ENCODE data around the gene MAP7.

The MAP7 gene

GRCh38 chr6:136344420-136344819 lies 205.8 kb downstream of the MAP7 start:
- in situ Hi-C loops (cut with HindIII; ENCODE audit: low sequenced_read_pairs) = no loop called here

- in situ Hi-C loops (cut with HindIII; ENCODE audit: low sequenced_read_pairs) = no loop called here
These were observed 206.5 kb downstream of the MAP7 start for GRCh38 chr6:136343700-136344099.

GRCh38 chr6:136343275-136343674 lies 206.9 kb downstream of the MAP7 start:
- in situ Hi-C loops (cut with HindIII; ENCODE audit: low sequenced_read_pairs) = no loop called here

- in situ Hi-C loops (cut with HindIII; ENCODE audit: low sequenced_read_pairs) = no loop called here
These were observed 208.3 kb downstream of the MAP7 start for GRCh38 chr6:136341967-136342366.

GRCh38 chr6:136341367-136341766 lies 208.9 kb downstream of the MAP7 start:
- in situ Hi-C loops (cut with HindIII; ENCODE audit: low sequenced_read_pairs) = no loop called here

- in situ Hi-C loops (cut with HindIII; ENCODE audit: low sequenced_read_pairs) = no loop called here
These were observed 211.7 kb downstream of the MAP7 start for GRCh38 chr6:136338486-136338885.

GRCh38 chr6:136337606-136338005 lies 212.6 kb downstream of the MAP7 start:
- in situ Hi-C loops (cut with HindIII; ENCODE audit: low sequenced_read_pairs) = no loop called here

- in situ Hi-C loops (cut with HindIII; ENCODE audit: low sequenced_read_pairs) = no loop called here
These were observed 213.1 kb downstream of the MAP7 start for GRCh38 chr6:136337121-136337520.

GRCh38 chr6:136335736-136336363 lies 214.4 kb downstream of the MAP7 start:
- in situ Hi-C loops (cut with HindIII; ENCODE audit: low sequenced_read_pairs) = no loop called here

GRCh38 chr6:136334853-136335252 lies 215.4 kb downstream of the MAP7 start:
- in situ Hi-C loops (cut with HindIII; ENCODE audit: low sequenced_read_pairs) = no loop called here

GRCh38 chr6:136334465-136334846 lies 215.8 kb downstream of the MAP7 start:
- in situ Hi-C loops (cut with HindIII; ENCODE audit: low sequenced_read_pairs) = no loop called here

- in situ Hi-C loops (cut with HindIII; ENCODE audit: low sequenced_read_pairs) = no loop called here
These were observed 216.3 kb downstream of the MAP7 start for GRCh38 chr6:136333824-136334464.

GRCh38 chr6:136331461-136331860 lies 218.8 kb downstream of the MAP7 start:
- in situ Hi-C loops (cut with HindIII; ENCODE audit: low sequenced_read_pairs) = no loop called here

GRCh38 chr6:136330634-136331033 lies 219.6 kb downstream of the MAP7 start:
- in situ Hi-C loops (cut with HindIII; ENCODE audit: low sequenced_read_pairs) = no loop called here

- in situ Hi-C loops (cut with HindIII; ENCODE audit: low sequenced_read_pairs) = no loop called here
These were observed 224.1 kb downstream of the MAP7 start for GRCh38 chr6:136326038-136326553.

- in situ Hi-C loops (cut with HindIII; ENCODE audit: low sequenced_read_pairs) = no loop called here
These were observed 225.4 kb downstream of the MAP7 start for GRCh38 chr6:136324686-136325380.

- in situ Hi-C loops (cut with HindIII; ENCODE audit: low sequenced_read_pairs) = no loop called here
These were observed 226.7 kb downstream of the MAP7 start for GRCh38 chr6:136323431-136324112.

GRCh38 chr6:136319732-136320131 lies 230.5 kb downstream of the MAP7 start:
- in situ Hi-C loops (cut with HindIII; ENCODE audit: low sequenced_read_pairs) = no loop called here

GRCh38 chr6:136318676-136319075 lies 231.5 kb downstream of the MAP7 start:
- in situ Hi-C loops (cut with HindIII; ENCODE audit: low sequenced_read_pairs) = no loop called here

GRCh38 chr6:136317971-136318370 lies 232.3 kb downstream of the MAP7 start:
- in situ Hi-C loops (cut with HindIII; ENCODE audit: low sequenced_read_pairs) = no loop called here

GRCh38 chr6:136317021-136317694 lies 233.1 kb downstream of the MAP7 start:
- in situ Hi-C loops (cut with HindIII; ENCODE audit: low sequenced_read_pairs) = no loop called here

Measured in DLD1 (cell line).